IMR-90 (cell line): ENCODE data around the gene CCN5. TPM values are rescaled to one million over a fixed set of nuclear protein-coding genes. Genes with fewer than 3 reads are reported as not detected.

Experiments used
- ATAC-seq: fragments of 200-7000 bp; cut with Tn5 transposase; 2 replicates; pipeline ENCODE4 v1.9.1; 2020; ENCODE audit warnings: low read depth, mild to moderate bottlenecking, moderate library complexity
- BruUV-seq: library from RNA; stranded (reverse); fragments of 400-500 nt; replicated peaks from 2 replicates; lab custom pipeline; 2021; lab: Mats Ljungman, UMichigan
- CTCF ChIA-PET: fragments of 300-600 bp; formaldehyde crosslinking; extraction: SDS; loops from one replicate; lab custom pipeline; 2021; ENCODE audit warnings: antibody characterized with exemption; lab: Yijun Ruan, JAX
- POLR2A ChIA-PET: fragments of 300-600 bp; sonication (Branson Sonifier 250); formaldehyde crosslinking; loops from one replicate; lab custom pipeline; 2022; ENCODE audit warnings: antibody characterized with exemption; ENCODE audit not compliant: unreplicated experiment; lab: Charles Lee
- DNase-seq: peaks from one replicate; pipeline ENCODE4 v3.0.0; 2013
- H2AFZ ChIP-seq: replicated peaks from 2 replicates; pipeline ENCODE3; 2013; ENCODE audit warnings: low read length, mild to moderate bottlenecking; ENCODE audit not compliant: poor library complexity
- H2AK5ac ChIP-seq: 2 replicates; pipeline ENCODE4 v1.6.1; 2013; ENCODE audit warnings: low read depth, low read length, inconsistent platforms
- H2AK9ac ChIP-seq: replicated peaks from 2 replicates; pipeline ENCODE3; 2013; ENCODE audit warnings: mild to moderate bottlenecking, low read depth, low read length, moderate library complexity; ENCODE audit not compliant: poor library complexity
- H2BK120ac ChIP-seq: 2 replicates; pipeline ENCODE4 v1.6.1; 2013; ENCODE audit warnings: low read depth, low read length, inconsistent platforms
- H2BK15ac ChIP-seq: 3 replicates; pipeline ENCODE4 v1.6.1; 2013; ENCODE audit warnings: low read depth, low read length, inconsistent platforms
- H2BK20ac ChIP-seq: 2 replicates; pipeline ENCODE4 v1.6.1; 2013; ENCODE audit warnings: low read depth, mild to moderate bottlenecking, inconsistent platforms, low read length, moderate library complexity
- H2BK5ac ChIP-seq: 2 replicates; pipeline ENCODE4 v1.6.1; 2013; ENCODE audit warnings: mild to moderate bottlenecking, low read depth, low read length, inconsistent platforms; ENCODE audit not compliant: poor library complexity, severe bottlenecking
- H3K14ac ChIP-seq: replicated peaks from 2 replicates; pipeline ENCODE4 v1.6.1; 2013; ENCODE audit warnings: low read depth, low read length, inconsistent platforms
- H3K18ac ChIP-seq: 2 replicates; pipeline ENCODE4 v1.6.1; 2013; ENCODE audit warnings: low read depth, low read length, control low read depth
- H3K23ac ChIP-seq: 2 replicates; pipeline ENCODE4 v1.6.1; 2013; ENCODE audit warnings: low read depth, low read length, inconsistent platforms
- H3K27ac ChIP-seq: 2 replicates; pipeline ENCODE4 v1.5.1; 2013; ENCODE audit warnings: mild to moderate bottlenecking, control low read depth, low read length; ENCODE audit not compliant: insufficient read depth
- H3K27me3 ChIP-seq: 2 replicates; pipeline ENCODE4 v1.6.1; 2013; ENCODE audit warnings: low read length; ENCODE audit not compliant: control insufficient read depth, insufficient read depth
- H3K36me3 ChIP-seq: 2 replicates; pipeline ENCODE4 v1.6.1; 2013; ENCODE audit warnings: low read length, mixed read lengths; ENCODE audit not compliant: control insufficient read depth, insufficient read depth
- H3K4ac ChIP-seq: 2 replicates; pipeline ENCODE4 v1.6.1; 2013; ENCODE audit warnings: low read depth, low read length, inconsistent platforms
- H3K4me1 ChIP-seq: 2 replicates; pipeline ENCODE4 v1.6.1; 2013; ENCODE audit warnings: low read length, mixed read lengths; ENCODE audit not compliant: control insufficient read depth, insufficient read depth
- H3K4me2 ChIP-seq: 2 replicates; pipeline ENCODE4 v1.6.1; 2013; ENCODE audit warnings: low read depth, mild to moderate bottlenecking, control low read depth, low read length, moderate library complexity
- H3K4me3 ChIP-seq: 2 replicates; pipeline ENCODE4 v1.5.1; 2013; ENCODE audit warnings: low read depth, mild to moderate bottlenecking, control low read depth, low read length, moderate library complexity; ENCODE audit not compliant: insufficient read depth
- H3K56ac ChIP-seq: 2 replicates; pipeline ENCODE4 v1.6.1; 2013; ENCODE audit warnings: low read length, inconsistent platforms; ENCODE audit not compliant: insufficient read depth; ENCODE audit errors: extremely low read depth
- H3K79me1 ChIP-seq, 2 experiments: 2 replicates each; pipeline ENCODE4 v1.6.1; 2013; ENCODE audit warnings: low read length in 2 of 2, inconsistent platforms in 1 of 2, low read depth in 1 of 2
- H3K9ac ChIP-seq: 2 replicates; pipeline ENCODE4 v1.6.1; 2013; ENCODE audit warnings: low read depth, low read length, control low read depth
- H3K9me1 ChIP-seq: 2 replicates; pipeline ENCODE4 v1.6.1; 2013; ENCODE audit warnings: low read length, inconsistent platforms; ENCODE audit not compliant: insufficient read depth
- H3K9me3 ChIP-seq: 2 replicates; pipeline ENCODE4 v1.6.1; 2013; ENCODE audit warnings: low read length; ENCODE audit not compliant: control insufficient read depth, insufficient read depth
- H4K20me1 ChIP-seq: 2 replicates; pipeline ENCODE4 v1.6.1; 2013; ENCODE audit warnings: low read length, inconsistent platforms; ENCODE audit not compliant: insufficient read depth
- H4K5ac ChIP-seq: 2 replicates; pipeline ENCODE4 v1.6.1; 2013; ENCODE audit warnings: mild to moderate bottlenecking, low read depth, low read length, control low read depth
- H4K8ac ChIP-seq, 2 experiments: 2 replicates each; pipeline ENCODE4 v1.6.1; 2013; ENCODE audit warnings: low read depth in 2 of 2, low read length in 2 of 2, control low read depth in 1 of 2, inconsistent platforms in 1 of 2
- H4K91ac ChIP-seq: 2 replicates; pipeline ENCODE4 v1.6.1; 2013; ENCODE audit warnings: low read depth, low read length, inconsistent platforms; ENCODE audit not compliant: insufficient read depth
- CEBPB ChIP-seq: IDR thresholded peaks from 2 replicates; pipeline ENCODE4 v1.6.1; 2012; ENCODE audit warnings: low read depth, low read length, improper control_type of control experiment
- ELK1 ChIP-seq: fragments of 150-350 bp; IDR thresholded peaks from 2 replicates; pipeline ENCODE4 v1.6.1; 2016; ENCODE audit warnings: low read depth, mild to moderate bottlenecking, low read length, moderate library complexity, borderline replicate concordance
- FOS ChIP-seq: fragments of 150-350 bp; IDR thresholded peaks from 2 replicates; pipeline ENCODE4 v1.6.1; 2016; ENCODE audit warnings: low read depth, low read length
- MAZ ChIP-seq: IDR thresholded peaks from 2 replicates; pipeline ENCODE4 v1.6.1; 2012; ENCODE audit warnings: low read depth, mild to moderate bottlenecking, low read length, improper control_type of control experiment, moderate library complexity, borderline replicate concordance
- MXI1 ChIP-seq: IDR thresholded peaks from 2 replicates; pipeline ENCODE4 v1.6.1; 2012; ENCODE audit warnings: low read depth, mild to moderate bottlenecking, low read length, moderate library complexity, borderline replicate concordance
- NFE2L2 ChIP-seq: fragments of 150-350 bp; IDR thresholded peaks from 2 replicates; pipeline ENCODE4 v1.6.1; 2016; ENCODE audit warnings: low read depth, mild to moderate bottlenecking, low read length
- SMC3 ChIP-seq: fragments of 150-350 bp; IDR thresholded peaks from 2 replicates; pipeline ENCODE4 v1.6.1; 2016; ENCODE audit warnings: low read depth, mild to moderate bottlenecking, antibody characterized with exemption, low read length, moderate library complexity
- WGBS, 2 experiments: methylation state at CpG; one replicate each; pipeline versions ENCODE4 v1.1.5 to v1.1.7; 2013; ENCODE audit warnings: missing lambda C conversion rate in 2 of 2; ENCODE audit not compliant: insufficient read length in 1 of 2; ENCODE audit errors: extremely low coverage in 2 of 2; 5-methylcytosine and 5-hydroxymethylcytosine counted together
- dilution Hi-C: fragments of 300-500 bp; cut with HindIII; formaldehyde crosslinking; loops from one replicate; pipeline ENCODE4 v1.14.3; 2018; ENCODE audit warnings: low sequenced_read_pairs; ENCODE audit not compliant: unreplicated experiment
- in situ Hi-C: fragments of 300-500 bp; cut with MboI; formaldehyde crosslinking; loops from 3 replicates; pipeline ENCODE4 v1.14.3; 2019; ENCODE audit warnings: low sequenced_read_pairs, inconsistent platforms, mixed read lengths
- intact Hi-C: fragments of 100-400 bp; cut with micrococcal nuclease; formaldehyde crosslinking; loops from 2 replicates; pipeline ENCODE4 v1.10.0; 2022
- polyA plus RNA-seq, 3 experiments: library from polyadenylated mRNA; depleted of rRNA; stranded (reverse); fragments of >200 nt; gene quantifications; 2 replicates each; pipeline ENCODE4 v1.2.3, GENCODE V29; 2012; ENCODE audit warnings: low replicate concordance in 1 of 3
- total RNA-seq: library from RNA; depleted of rRNA; stranded (reverse); fragments of >200 nt; gene quantifications from 2 replicates; pipeline ENCODE4 v1.2.3, GENCODE V29; 2012

The CCN5 gene
- total and polyA plus RNA-seq, 2 of the 4 experiments (the other 2 are of a cell fraction), result not detected

GRCh38 chr20:44746367-44747165 is 31.4 kb downstream of the CCN5 start:
- no TSS peak for BruUV-seq
- Histone ChIP-seq H3K79me1 (no peaks in the 10 kb centered on the region), H2BK15ac (no peak overlapping the region), H2AK5ac (no peak overlapping the region), H3K9me1 (no peaks in the 10 kb centered on the region), H4K8ac (no peak overlapping the region), H2BK20ac (no peak overlapping the region), H4K20me1 (no peaks in the 10 kb centered on the region; the same call in 1 of the 2 replicates), H2BK120ac (no peak overlapping the region), H4K91ac (no peak overlapping the region), H3K18ac (no peak overlapping the region), H3K4me3 (peak overlapping the region; percentile 27), H2AFZ (peak overlapping the region; percentile 81), H3K36me3 (no peaks in the 10 kb centered on the region), H3K9me3 (no peaks in the 10 kb centered on the region), H3K4me1 (peaks cover 1% of the 10 kb centered on the region; the same call in 1 of the 2 replicates), H3K4me2 (peak overlapping the region; percentile 75), H3K27me3 (peaks cover 84% of the 10 kb centered on the region), H2BK5ac (no peak overlapping the region), H3K23ac (no peak overlapping the region; the same call in 1 of the 2 replicates), H3K4ac (no peak overlapping the region), H3K9ac (no peak overlapping the region), H2AK9ac (no peak overlapping the region), H3K27ac (no peak overlapping the region), H4K5ac (no peak overlapping the region), H3K56ac (no peak overlapping the region), H3K14ac (no peak overlapping the region)
- TF ChIP-seq SMC3, result no peak
- TF ChIP-seq NFE2L2, result no peak
- TF ChIP-seq ELK1, result no peak
- no peak for TF ChIP-seq MAZ
- no peak for TF ChIP-seq FOS
- TF ChIP-seq CEBPB, result 0 out of 2 replicates have a peak, but pooled peaks have one; percentile 24
- TF ChIP-seq MXI1, result no peak
- intact Hi-C loops, result loop anchor here (1.0 to 5.0 kb wide), 3 partner anchors 121 to 546 kb away; no protein-coding TSS in a partner anchor
- dilution Hi-C loops, result no loop called here
- CTCF ChIA-PET, result interaction anchor here (0.7 to 1.5 kb wide), 2 partner anchors 120 to 349 kb away, joined by 3 to 4 read pairs; no protein-coding TSS in a partner anchor
- in situ Hi-C loops, result no loop called here
- no peak for ATAC-seq
- POLR2A ChIA-PET, result no interaction called here
- DNase-seq, result no peak
- 13% methylated on average over 3 of the region's 12 CpGs; no CpG with 5 or more reads in 1 of the 2 experiments for WGBS, 2 experiments
